ENCODE results near the gene DDX28. TPM values are rescaled to one million over a fixed set of nuclear protein-coding genes. Genes with fewer than 3 reads are reported as not detected.

The DDX28 gene
- total and polyA plus RNA-seq, 2 of the 8 experiments (the other 6 are each of a cell fraction or from before 2014, with no cell fraction given), result 16.8 to 28.1 TPM

- FAIRE-seq (no peak), DNase-seq (ENCODE audit: low read depth in 1 of 2, low spot score in 2 of 2) (no peak)
- Histone ChIP-seq H2BK12ac (ENCODE audit: low read depth, low read length) (no peak overlapping the region), H3K9me3 (ENCODE audit: insufficient read depth in 2 of 2, low read depth in 1 of 2, low read length in 1 of 2) (no peaks in the 10 kb centered on the region), H3K27ac (ENCODE audit: low read depth, low read length) (no peak overlapping the region), H3K23ac (ENCODE audit: insufficient read length) (no peak overlapping the region), H3K79me2 (ENCODE audit: control insufficient read depth in 1 of 2, insufficient read depth in 2 of 2, low read length in 2 of 2) (peaks cover 0 to 4% of the 10 kb centered on the region in 2 experiments; a peak in 2 of 4 replicates), H4K20me1 (replicated peaks in 1 of 2; ENCODE audit: control insufficient read depth in 1 of 2, insufficient read depth in 2 of 2, low read length in 2 of 2) (peaks cover 0 to 9% of the 10 kb centered on the region in 2 experiments), H2BK120ac (replicated peaks; ENCODE audit: low read depth, low read length) (no peak overlapping the region), H3K14ac (ENCODE audit: insufficient read length) (no peak overlapping the region), H2AFZ (ENCODE audit: low read length) (no peak overlapping the region), H3K4ac (replicated peaks; ENCODE audit: insufficient read length, low read depth, low read length) (no peak overlapping the region), H2AK5ac (ENCODE audit: low read depth, low read length) (no peak overlapping the region), H3K9ac (replicated peaks in 1 of 4; ENCODE audit: extremely low read depth in 1 of 4, low read depth in 3 of 4, low read length in 3 of 4) (no peak overlapping the region), H4K91ac (replicated peaks; ENCODE audit: insufficient read length, low read length) (peak overlapping the region; percentile 54), H3K18ac (ENCODE audit: extremely low read depth, low read length) (no peak overlapping the region; the same call in 1 of the 2 replicates), H3K4me1 (replicated peaks in 1 of 4; ENCODE audit: control insufficient read depth in 3 of 4, insufficient read depth in 4 of 4, low read length in 3 of 4) (peaks cover 6 to 14% (median 11%) of the 10 kb centered on the region in 4 experiments), H3K4me2 (ENCODE audit: insufficient read depth in 1 of 2, low read depth in 2 of 2, low read length in 2 of 2) (no peak overlapping the region), H3K79me1 (ENCODE audit: low read depth, low read length) (peaks cover 12% of the 10 kb centered on the region; the same call in 1 of the 2 replicates), H3K56ac (replicated peaks; ENCODE audit: insufficient read length, low read depth, low read length) (no peak overlapping the region), H3K27me3 (replicated peaks in 1 of 4; ENCODE audit: control insufficient read depth in 3 of 4, extremely low read depth in 1 of 4, insufficient read depth in 3 of 4, low read length in 3 of 4) (no peaks in the 10 kb centered on the region), H2BK20ac (ENCODE audit: low read length) (no peak overlapping the region), H3K23me2 (ENCODE audit: low read depth, low read length) (peaks cover 7% of the 10 kb centered on the region; the same call in 1 of the 2 replicates), H2BK15ac (ENCODE audit: low read length) (no peak overlapping the region), H3K36me3 (ENCODE audit: control insufficient read depth in 2 of 4, insufficient read depth in 4 of 4, low read length in 3 of 4) (no peaks in the 10 kb centered on the region), H3K4me3 (ENCODE audit: extremely low read depth in 1 of 4, insufficient read depth in 2 of 4, low read depth in 3 of 4, low read length in 4 of 4) (no peak overlapping the region), H4K5ac (ENCODE audit: insufficient read length, low read depth, low read length) (no peak overlapping the region), H4K8ac (ENCODE audit: extremely low read depth, insufficient read depth, low read length) (no peak overlapping the region), H2BK5ac (ENCODE audit: low read depth, low read length) (no peak overlapping the region; the same call in 1 of the 2 replicates)
- WGBS, 2 experiments (ENCODE audit: extremely low coverage in 1 of 2, insufficient coverage in 1 of 2, insufficient read length in 1 of 2, insufficient replicate concordance in 2 of 2, low coverage in 1 of 2, low lambda C conversion rate in 2 of 2, missing lambda C conversion rate in 1 of 2), result 92% methylated on average over 9 of the region's 9 CpGs; no CpG with 5 or more reads in 1 of the 2 experiments
- CTCF ChIA-PET (ENCODE audit: partially characterized antibody), result interaction anchor here (0.7 to 5.2 kb wide), 5 partner anchors 11 to 94 kb away, joined by 3 to 27 read pairs (median 3); partner anchors contain the start of gene DPEP3
- POLR2A ChIA-PET (ENCODE audit: partially characterized antibody), result no interaction called here
Observed at GRCh38 chr16:67971111-67971510, 51.9 kb downstream of the DDX28 start.
